Lower leg skin (tissue), 3 donors: ENCODE measurements around the gene CREBBP.

ENCODE experiments used
- POLR2A ChIP-seq, 2 donors: fragments of 450-650 bp; IDR thresholded peaks; one replicate each; pipeline ENCODE4 v1.6.1; 2016 to 2017; ENCODE audit warnings: antibody characterized with exemption in 2 of 2, mild to moderate bottlenecking in 1 of 2, moderate library complexity in 1 of 2
- TF ChIP-seq, protein P1 (sequence below), 3 donors: fragments of 450-650 bp; IDR thresholded peaks; one replicate each; pipeline ENCODE4 v1.5.1; 2016; ENCODE audit warnings: antibody characterized with exemption in 3 of 3, mild to moderate bottlenecking in 3 of 3, moderate library complexity in 2 of 3

DNA sequence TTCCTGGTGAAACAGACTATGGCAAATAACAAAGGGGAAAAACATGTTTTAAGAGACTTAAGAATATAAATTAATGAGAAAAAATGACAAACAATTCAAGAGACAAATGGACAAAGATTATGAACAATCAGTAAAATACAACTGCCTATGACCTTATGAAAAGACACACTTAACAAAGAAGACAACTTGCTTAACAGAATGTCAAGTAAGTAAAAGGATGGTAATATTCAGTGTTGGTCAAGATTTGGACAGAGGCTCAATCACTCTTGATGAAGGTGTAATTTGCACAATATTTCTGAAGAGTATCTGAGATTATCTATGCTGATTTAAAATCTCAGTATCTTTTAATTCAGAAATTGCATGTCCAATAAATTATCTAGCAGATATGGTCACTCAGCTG lies 34.4 kb downstream of the CREBBP start:
- TF ChIP-seq, protein P1, sequence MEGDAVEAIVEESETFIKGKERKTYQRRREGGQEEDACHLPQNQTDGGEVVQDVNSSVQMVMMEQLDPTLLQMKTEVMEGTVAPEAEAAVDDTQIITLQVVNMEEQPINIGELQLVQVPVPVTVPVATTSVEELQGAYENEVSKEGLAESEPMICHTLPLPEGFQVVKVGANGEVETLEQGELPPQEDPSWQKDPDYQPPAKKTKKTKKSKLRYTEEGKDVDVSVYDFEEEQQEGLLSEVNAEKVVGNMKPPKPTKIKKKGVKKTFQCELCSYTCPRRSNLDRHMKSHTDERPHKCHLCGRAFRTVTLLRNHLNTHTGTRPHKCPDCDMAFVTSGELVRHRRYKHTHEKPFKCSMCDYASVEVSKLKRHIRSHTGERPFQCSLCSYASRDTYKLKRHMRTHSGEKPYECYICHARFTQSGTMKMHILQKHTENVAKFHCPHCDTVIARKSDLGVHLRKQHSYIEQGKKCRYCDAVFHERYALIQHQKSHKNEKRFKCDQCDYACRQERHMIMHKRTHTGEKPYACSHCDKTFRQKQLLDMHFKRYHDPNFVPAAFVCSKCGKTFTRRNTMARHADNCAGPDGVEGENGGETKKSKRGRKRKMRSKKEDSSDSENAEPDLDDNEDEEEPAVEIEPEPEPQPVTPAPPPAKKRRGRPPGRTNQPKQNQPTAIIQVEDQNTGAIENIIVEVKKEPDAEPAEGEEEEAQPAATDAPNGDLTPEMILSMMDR (IDR thresholded peaks at IDR 0.05), result no peak
- TF ChIP-seq POLR2A (IDR thresholded peaks at IDR 0.05), result no peak
